ACC112 (cell line): ENCODE measurements around the gene CEP85L.

Experiments used
- H2AFZ ChIP-seq: fragments of 200-600 bp; sonication (generic); one replicate; pipeline ENCODE4 v1.6.0; 2017; ENCODE audit warnings: antibody characterized with exemption, low read length; ENCODE audit not compliant: unreplicated experiment
- H3K27ac ChIP-seq: fragments of 200-600 bp; sonication (generic); 2 replicates; pipeline ENCODE4 v1.5.1; 2014; ENCODE audit warnings: low read depth, mild to moderate bottlenecking, antibody characterized with exemption, low read length, moderate library complexity
- H3K27me3 ChIP-seq: fragments of 200-600 bp; sonication (generic); 2 replicates; pipeline ENCODE4 v1.6.1; 2014; ENCODE audit warnings: mild to moderate bottlenecking, antibody characterized with exemption, low read length, moderate library complexity, mixed read lengths; ENCODE audit not compliant: insufficient read depth
- H3K36me3 ChIP-seq: fragments of 200-600 bp; sonication (generic); 2 replicates; pipeline ENCODE4 v1.6.1; 2016; ENCODE audit warnings: mild to moderate bottlenecking, antibody characterized with exemption, low read length, moderate library complexity, mixed read lengths; ENCODE audit not compliant: insufficient read depth
- H3K4me1 ChIP-seq: fragments of 200-600 bp; sonication (generic); one replicate; pipeline ENCODE4 v1.6.1; 2016; ENCODE audit warnings: low read length, mixed read lengths; ENCODE audit not compliant: insufficient read depth, unreplicated experiment, control insufficient read depth
- H3K4me3 ChIP-seq: fragments of 200-600 bp; sonication (generic); 2 replicates; pipeline ENCODE4 v1.5.1; 2014; ENCODE audit warnings: mild to moderate bottlenecking, low read depth, low read length
- H3K79me2 ChIP-seq: fragments of 200-600 bp; sonication (generic); one replicate; pipeline ENCODE4 v1.6.0; 2016; ENCODE audit warnings: low read length; ENCODE audit not compliant: control insufficient read depth, unreplicated experiment, insufficient read depth

CEP85L gene

DNA sequence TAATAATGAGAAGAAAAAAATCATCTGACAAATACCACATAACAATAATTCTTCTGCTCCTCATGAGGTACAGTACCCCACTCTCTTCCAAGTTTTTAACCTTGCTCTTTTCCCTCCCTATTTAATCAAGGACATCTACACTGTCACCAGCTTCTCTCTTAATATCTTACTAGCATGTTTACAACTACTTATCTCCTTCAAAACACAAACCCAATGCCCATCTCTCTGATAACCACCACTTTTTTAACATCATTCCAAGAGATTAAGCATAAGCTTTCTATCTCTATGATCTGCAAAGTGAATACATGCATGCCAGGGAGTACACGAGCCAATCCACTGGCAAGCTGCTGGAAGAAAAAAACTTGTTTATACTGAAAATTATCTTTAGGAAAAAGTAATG, 10.3 kb downstream of the CEP85L start:
- Histone ChIP-seq H3K4me3 (no peak overlapping the region), H3K27me3 (no peaks in the 10 kb centered on the region), H3K27ac (no peak overlapping the region), H3K79me2 (peaks cover 71% of the 10 kb centered on the region), H3K36me3 (no peaks in the 10 kb centered on the region), H3K4me1 (peaks cover 4% of the 10 kb centered on the region), H2AFZ (no peak overlapping the region)

DNA sequence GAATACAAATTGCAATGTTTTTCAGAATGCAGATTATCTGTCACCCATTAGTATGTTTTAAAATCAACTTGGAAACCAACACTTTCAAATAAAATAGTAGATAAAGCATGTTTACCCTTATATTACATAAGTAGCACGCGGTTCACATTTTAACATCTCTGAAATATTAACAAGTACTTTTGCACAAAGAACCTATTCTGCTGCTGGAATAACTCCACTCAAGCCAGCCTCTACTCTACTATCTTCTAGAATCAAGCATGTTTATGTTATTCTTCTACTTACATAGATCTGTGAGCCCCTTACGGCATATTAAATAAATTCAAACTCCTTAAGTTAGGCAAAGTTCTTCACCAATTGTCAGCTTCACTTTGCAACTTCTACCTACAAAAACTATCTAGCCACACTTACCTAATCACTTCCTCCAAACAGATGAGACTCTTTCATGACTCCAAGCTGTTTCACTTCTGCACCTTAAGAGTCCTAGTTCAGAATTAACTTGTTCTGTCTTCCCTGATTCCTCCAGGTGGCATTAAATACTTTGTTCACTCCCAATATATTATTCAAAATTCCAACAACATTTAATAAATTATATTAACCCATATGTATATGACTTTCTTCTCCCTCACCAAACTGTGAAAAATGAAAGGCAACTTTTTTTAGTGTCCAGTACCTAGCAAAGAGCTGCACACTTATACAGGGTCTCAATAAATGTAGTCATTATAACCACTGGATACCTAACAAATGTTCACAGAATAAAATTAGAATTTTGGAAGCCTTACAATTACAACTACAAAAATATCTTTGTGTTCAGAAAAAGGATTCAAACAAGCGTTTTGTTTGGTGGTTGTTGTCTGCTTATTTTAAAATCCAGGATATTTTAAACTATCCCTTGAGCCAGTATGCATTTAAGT, 12.1 kb downstream of the CEP85L start:
- H2AFZ ChIP-seq: no peak overlapping the region
- no peak overlapping the region for H3K4me3 ChIP-seq
- H3K4me1 ChIP-seq: no peaks in the 10 kb centered on the region
- peaks cover 63% of the 10 kb centered on the region for H3K79me2 ChIP-seq
- no peak overlapping the region for H3K27ac ChIP-seq
- no peaks in the 10 kb centered on the region for H3K27me3 ChIP-seq
- no peaks in the 10 kb centered on the region for H3K36me3 ChIP-seq

DNA sequence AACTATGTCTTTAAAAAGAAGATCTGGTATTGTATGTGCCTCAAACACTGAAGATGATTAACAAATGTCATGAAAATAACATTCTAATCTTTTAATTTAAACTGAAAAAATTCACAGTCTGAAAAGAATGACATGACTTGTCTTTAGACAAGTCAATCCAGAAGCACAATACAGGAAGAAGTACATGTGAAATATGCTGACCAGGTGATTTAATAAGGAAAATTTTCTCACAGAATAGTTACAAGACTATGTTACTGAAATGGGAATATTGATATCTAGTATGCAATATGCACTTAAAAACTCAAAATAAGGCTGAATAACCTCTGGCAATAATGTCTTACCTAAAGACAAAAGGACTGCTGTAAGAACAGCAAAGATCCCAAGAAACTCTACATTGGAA, 13.1 kb downstream of the CEP85L start:
- Histone ChIP-seq H3K4me3 (no peak overlapping the region), H3K27me3 (no peaks in the 10 kb centered on the region), H2AFZ (no peak overlapping the region), H3K27ac (no peak overlapping the region), H3K4me1 (no peaks in the 10 kb centered on the region), H3K79me2 (peaks cover 53% of the 10 kb centered on the region), H3K36me3 (no peaks in the 10 kb centered on the region)

DNA sequence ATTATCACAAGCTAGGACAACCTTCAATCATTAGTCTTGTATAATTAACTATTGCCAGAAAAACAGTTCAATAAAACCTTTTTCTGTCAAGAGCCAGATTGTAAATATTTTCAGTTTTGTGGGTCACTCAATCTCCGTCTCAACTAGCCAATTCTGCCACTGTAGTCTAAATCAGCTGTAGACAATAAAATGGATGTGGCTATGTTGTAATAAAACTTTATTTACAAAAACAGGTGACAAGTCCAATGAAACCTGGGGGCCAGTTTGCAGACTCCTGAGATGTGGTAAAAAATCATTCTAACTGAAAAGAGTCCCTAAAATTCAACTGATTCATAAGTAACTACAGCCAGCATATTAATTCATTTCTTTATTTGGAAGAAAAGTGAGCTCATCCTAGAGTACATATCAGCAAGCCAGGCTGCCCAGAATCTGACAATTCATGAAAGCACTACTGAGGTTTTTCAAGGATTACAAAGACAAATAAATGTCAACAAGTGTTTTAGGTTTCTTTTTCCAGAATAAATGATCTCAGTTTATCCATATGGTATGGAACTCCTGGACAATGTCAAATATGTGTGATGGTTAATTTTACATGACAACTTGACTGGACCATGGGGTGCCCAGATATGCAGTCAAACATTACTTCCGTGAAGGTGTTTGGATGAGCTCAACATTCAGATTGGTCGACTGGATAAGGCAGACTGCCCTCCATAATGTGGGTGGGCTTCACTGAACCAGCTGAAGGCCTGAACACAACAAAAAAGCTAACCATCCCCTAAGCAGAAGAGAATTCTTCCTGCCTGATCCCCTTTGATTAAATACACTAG, 15.3 kb downstream of the CEP85L start:
- H3K36me3 ChIP-seq: 0 out of 2 replicates have a peak, but pooled peaks cover 2% of the 10 kb centered on the region

DNA sequence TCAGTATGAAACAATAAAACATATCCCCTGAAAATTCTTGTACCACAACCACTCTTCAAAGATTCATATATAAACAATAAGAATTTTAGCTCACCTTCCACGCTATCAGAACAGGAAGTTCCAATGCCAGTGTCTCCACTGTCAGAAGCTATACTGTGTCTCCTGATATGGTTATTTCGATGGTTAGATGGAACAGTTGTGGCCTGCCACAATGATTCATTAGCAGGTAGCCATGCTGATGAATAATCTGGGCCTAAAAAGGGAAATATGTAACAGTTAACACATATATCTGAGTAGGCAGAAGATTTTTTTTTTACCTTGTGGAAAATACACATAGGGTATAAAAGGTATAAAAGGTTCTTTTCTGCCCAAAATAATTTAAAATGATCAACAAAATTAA, 19.0 kb downstream of the CEP85L start:
- no peak overlapping the region for H2AFZ ChIP-seq
- H3K79me2 ChIP-seq: peaks cover 45% of the 10 kb centered on the region
- H3K36me3 ChIP-seq: 0 out of 2 replicates have a peak, but pooled peaks cover 2% of the 10 kb centered on the region
- no peak overlapping the region for H3K27ac ChIP-seq
- no peaks in the 10 kb centered on the region for H3K4me1 ChIP-seq
- no peaks in the 10 kb centered on the region for H3K27me3 ChIP-seq
- H3K4me3 ChIP-seq: no peak overlapping the region

More for the DNA sequence above, 15.3 kb downstream of the CEP85L start:
- Histone ChIP-seq H3K27me3 (no peaks in the 10 kb centered on the region), H3K4me1 (no peaks in the 10 kb centered on the region), H2AFZ (no peak overlapping the region), H3K4me3 (no peak overlapping the region), H3K79me2 (peaks cover 43% of the 10 kb centered on the region), H3K27ac (no peak overlapping the region)

DNA sequence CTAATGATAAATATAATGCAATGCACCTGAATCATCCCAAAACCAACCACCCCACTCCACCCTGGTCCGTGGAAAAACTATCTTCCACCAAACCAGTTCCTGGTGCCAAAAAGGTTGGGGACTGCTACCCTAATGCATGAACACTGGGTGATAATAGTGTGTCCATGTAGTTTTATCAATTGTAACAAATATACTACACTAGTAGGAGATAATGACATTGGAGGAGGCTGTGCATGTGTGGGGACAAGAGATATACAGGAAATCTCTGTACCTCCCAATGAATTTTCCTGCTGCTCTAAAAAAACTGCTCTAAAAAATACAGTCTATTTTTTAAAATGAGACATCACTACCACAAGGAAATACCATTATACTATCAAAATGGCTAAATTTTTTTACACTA, 20.5 kb downstream of the CEP85L start:
- Histone ChIP-seq H3K27me3 (no peaks in the 10 kb centered on the region), H3K27ac (no peak overlapping the region), H2AFZ (no peak overlapping the region), H3K79me2 (peaks cover 38% of the 10 kb centered on the region), H3K4me1 (no peaks in the 10 kb centered on the region), H3K4me3 (no peak overlapping the region), H3K36me3 (0 out of 2 replicates have a peak, but pooled peaks cover 2% of the 10 kb centered on the region)

DNA sequence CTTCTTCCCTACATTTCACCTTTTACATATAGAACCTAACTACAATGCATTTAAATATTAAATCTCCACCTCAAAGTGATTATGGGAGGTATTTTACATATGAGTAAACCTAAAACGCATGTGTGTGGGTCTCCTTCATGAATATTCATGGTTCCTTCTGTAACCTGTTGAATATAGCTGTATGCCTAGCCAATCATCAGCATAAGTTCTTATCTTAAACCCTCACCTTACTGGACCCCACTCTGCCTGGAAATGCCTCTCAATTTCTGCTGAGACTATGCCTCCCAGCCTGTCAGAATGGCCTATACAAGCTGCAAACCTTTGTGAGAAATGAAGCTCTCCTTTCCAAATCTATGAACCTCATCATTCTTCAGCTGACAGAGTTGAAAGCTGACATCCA, 21.3 kb downstream of the CEP85L start:
- H3K27me3 ChIP-seq: no peaks in the 10 kb centered on the region
- H2AFZ ChIP-seq: no peak overlapping the region
- no peaks in the 10 kb centered on the region for H3K4me1 ChIP-seq
- no peak overlapping the region for H3K4me3 ChIP-seq
- 0 out of 2 replicates have a peak, but pooled peaks cover 2% of the 10 kb centered on the region for H3K36me3 ChIP-seq
- H3K27ac ChIP-seq: no peak overlapping the region
- peaks cover 33% of the 10 kb centered on the region for H3K79me2 ChIP-seq

DNA sequence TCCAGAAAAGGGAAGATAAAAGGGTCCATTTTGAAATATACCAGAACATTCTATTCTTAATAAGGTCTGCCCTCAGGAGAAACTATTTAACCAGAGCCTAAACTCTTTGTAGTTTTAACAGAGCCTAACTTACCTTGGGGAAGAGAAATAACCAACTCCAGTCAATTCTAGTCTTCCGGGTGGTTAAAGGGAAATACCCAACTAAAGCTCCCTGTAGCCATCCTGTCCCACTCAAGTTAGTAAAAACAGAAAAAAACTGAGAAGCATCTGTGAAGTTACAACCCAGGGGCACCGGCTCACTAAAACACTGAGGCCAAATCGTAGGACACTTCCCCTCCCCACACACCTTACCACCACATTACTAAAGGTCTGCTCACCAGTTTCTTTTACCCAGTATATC, 23.7 kb downstream of the CEP85L start:
- H2AFZ ChIP-seq: no peak overlapping the region
- 0 out of 2 replicates have a peak, but pooled peaks cover 2% of the 10 kb centered on the region for H3K36me3 ChIP-seq
- no peaks in the 10 kb centered on the region for H3K27me3 ChIP-seq
- H3K79me2 ChIP-seq: peaks cover 36% of the 10 kb centered on the region
- no peaks in the 10 kb centered on the region for H3K4me1 ChIP-seq
- H3K4me3 ChIP-seq: no peak overlapping the region
- no peak overlapping the region for H3K27ac ChIP-seq

DNA sequence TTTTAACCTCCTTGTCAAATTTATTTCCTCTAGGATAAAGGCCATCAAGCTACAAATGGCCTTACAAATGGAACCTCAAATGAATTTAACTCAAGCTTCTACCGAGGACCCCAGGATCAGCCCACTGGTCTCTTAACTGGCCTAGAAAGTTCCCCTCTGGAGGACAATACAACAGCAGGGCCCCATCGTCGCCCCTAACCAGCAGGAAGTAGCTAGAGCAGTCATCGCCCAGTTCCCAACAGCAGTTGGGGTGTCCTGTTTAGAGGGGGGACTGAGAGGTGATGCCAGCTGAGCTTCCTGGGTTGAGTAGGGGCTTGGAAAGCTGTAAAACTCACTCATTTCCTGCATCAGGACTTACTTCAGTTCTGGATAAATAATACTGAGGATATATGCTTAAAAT, 25.6 kb downstream of the CEP85L start:
- H3K79me2 ChIP-seq: peaks cover 36% of the 10 kb centered on the region
- no peak overlapping the region for H3K27ac ChIP-seq
- H3K27me3 ChIP-seq: no peaks in the 10 kb centered on the region
- H3K4me1 ChIP-seq: no peaks in the 10 kb centered on the region
- no peak overlapping the region for H3K4me3 ChIP-seq
- H2AFZ ChIP-seq: no peak overlapping the region
- H3K36me3 ChIP-seq: no peaks in the 10 kb centered on the region

DNA sequence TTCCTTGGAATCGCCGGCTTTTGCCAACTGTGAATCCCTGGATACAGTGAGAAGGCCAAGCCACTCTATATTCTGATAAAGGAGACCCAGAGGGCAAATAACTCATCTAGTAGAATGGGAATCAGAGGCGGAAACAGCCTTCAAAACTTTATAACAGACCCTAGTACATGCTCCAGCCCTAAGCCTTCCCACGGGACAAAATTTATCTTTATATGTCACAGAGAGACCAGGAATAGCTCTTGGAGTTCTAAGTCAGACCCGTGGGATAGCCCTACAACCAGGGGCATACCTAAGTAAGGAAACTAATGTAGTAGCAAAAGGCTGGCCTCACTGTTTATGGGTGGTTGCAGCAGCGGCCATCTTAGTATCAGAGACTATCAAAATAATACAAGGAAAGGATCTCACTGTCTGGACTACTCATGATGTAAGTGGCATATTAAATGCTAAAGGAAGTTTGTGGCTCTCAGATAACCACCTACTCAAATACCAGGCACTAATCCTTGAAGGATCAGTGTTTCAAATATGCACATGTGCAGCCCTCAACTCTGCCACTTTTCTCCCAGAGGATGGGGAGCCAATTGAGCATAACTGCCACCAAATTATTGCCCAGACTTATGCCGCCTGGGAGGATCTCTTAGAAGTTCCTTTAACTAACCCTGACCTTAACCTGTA, 29.5 kb downstream of the CEP85L start:
- H2AFZ ChIP-seq: no peak overlapping the region
- no peak overlapping the region for H3K4me3 ChIP-seq
- H3K36me3 ChIP-seq: no peaks in the 10 kb centered on the region
- peaks cover 22% of the 10 kb centered on the region for H3K79me2 ChIP-seq
- H3K27me3 ChIP-seq: no peaks in the 10 kb centered on the region
- H3K4me1 ChIP-seq: no peaks in the 10 kb centered on the region
- no peak overlapping the region for H3K27ac ChIP-seq
